IPS-15b (cell line): ENCODE measurements around the gene FXYD1.

Experiments
- H3K27me3 ChIP-seq: one replicate; pipeline ENCODE4 v1.6.1; 2013; ENCODE audit warnings: low read length; ENCODE audit not compliant: control insufficient read depth, insufficient read depth
- H3K36me3 ChIP-seq: one replicate; pipeline ENCODE4 v1.6.1; 2013; ENCODE audit warnings: low read length; ENCODE audit not compliant: control insufficient read depth, insufficient read depth
- H3K4me1 ChIP-seq: one replicate; pipeline ENCODE4 v1.6.1; 2013; ENCODE audit warnings: mild to moderate bottlenecking, low read length; ENCODE audit not compliant: control insufficient read depth, insufficient read depth
- H3K4me3 ChIP-seq: one replicate; pipeline ENCODE4 v1.5.1; 2013; ENCODE audit warnings: low read depth, low read length
- H3K9ac ChIP-seq: one replicate; pipeline ENCODE4 v1.6.1; 2013; ENCODE audit warnings: low read depth, mild to moderate bottlenecking, low read length
- H3K9me3 ChIP-seq: one replicate; pipeline ENCODE4 v1.6.1; 2013; ENCODE audit warnings: mild to moderate bottlenecking, low read length; ENCODE audit not compliant: control insufficient read depth, insufficient read depth

The FXYD1 gene

DNA sequence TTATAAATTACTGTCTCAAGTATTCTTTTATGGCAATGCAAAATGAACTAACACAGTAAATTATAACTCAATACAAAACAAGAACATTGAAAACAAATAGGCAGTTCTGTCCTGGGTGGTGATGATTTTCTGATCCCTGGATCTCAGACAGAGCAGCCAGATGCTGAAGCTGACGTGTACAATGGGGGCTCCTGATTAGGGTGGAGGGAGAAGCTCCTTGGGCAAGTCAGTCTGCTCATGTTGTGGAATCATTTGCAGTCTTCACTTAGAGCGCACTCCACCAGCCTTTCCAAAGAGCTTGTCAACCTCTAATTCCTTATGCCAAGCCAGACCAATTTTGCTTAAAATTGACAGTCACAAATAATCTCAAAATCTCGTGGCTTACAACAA, 37.6 kb downstream of the FXYD1 start:
- Histone ChIP-seq H3K36me3 (no peaks in the 10 kb centered on the region), H3K9ac (no peak overlapping the region), H3K4me1 (peaks cover 5% of the 10 kb centered on the region), H3K27me3 (no peaks in the 10 kb centered on the region), H3K4me3 (no peak overlapping the region), H3K9me3 (no peaks in the 10 kb centered on the region)

DNA sequence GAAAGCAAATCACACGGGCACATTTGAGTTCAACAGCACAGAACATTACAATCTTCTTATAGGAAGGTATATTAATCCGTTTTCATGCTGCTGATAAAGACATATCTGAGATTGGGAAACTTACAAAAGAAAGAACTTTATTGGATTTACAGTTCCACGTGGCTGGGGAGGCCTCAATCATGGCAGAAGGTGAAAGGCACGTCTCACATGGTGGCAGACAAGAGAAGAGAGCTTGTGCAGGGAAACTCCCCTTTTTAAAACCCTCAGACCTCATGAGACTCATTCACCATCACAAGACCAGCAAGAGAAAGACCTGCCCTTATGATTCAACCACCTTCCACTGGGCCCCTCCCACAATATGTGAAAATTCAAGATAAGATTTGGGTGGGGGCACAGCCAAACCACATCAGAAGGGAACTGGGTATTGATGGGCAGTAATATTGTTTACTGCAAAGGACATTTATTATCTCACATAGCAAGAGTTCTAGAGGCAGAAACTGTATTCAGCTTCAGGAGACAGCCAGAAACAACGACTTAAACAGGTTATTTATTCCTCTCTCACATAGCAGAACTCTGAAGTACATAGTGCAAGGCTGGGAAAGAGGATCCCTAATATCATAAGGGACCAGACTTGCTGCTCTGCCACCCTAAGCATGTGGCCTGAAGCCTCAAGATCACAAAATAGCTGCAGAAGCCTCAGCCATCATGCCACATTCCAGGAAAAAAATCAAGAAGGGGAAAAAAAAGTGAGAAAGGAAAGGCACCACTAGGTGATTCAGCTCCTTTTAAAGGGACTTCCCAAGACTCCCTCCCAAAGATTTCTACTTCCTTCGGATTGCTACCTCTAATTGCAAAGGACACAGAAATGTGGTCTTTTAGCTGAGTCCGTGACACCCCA, 39.0 kb downstream of the FXYD1 start:
- H3K4me3 ChIP-seq, result no peak overlapping the region
- no peaks in the 10 kb centered on the region for H3K9me3 ChIP-seq
- no peak overlapping the region for H3K9ac ChIP-seq
- H3K36me3 ChIP-seq, result no peaks in the 10 kb centered on the region
- peaks cover 5% of the 10 kb centered on the region for H3K4me1 ChIP-seq
- H3K27me3 ChIP-seq, result no peaks in the 10 kb centered on the region

DNA sequence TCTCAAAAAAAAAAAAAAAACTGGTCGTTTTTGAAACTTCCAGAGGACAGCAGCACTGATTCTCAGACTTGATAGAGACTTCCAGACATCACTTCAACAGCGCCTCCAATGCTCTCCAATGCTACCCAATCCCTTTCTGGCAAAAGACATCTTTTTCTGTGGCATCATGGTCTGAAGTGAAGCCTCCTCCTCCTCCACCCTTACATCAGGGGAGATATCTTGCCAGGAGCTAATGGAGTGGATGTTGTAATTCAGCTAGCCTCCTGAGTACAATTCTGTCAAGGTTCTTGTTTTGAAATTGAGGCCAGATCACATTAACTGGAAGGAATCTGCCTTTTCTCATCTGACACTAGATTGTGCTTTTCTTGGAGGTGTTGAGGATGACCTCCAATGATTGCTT, 40.1 kb downstream of the FXYD1 start:
- no peak overlapping the region for H3K4me3 ChIP-seq
- H3K4me1 ChIP-seq, result peaks cover 5% of the 10 kb centered on the region
- H3K9ac ChIP-seq, result no peak overlapping the region
- no peaks in the 10 kb centered on the region for H3K9me3 ChIP-seq
- no peaks in the 10 kb centered on the region for H3K36me3 ChIP-seq
- H3K27me3 ChIP-seq, result no peaks in the 10 kb centered on the region

DNA sequence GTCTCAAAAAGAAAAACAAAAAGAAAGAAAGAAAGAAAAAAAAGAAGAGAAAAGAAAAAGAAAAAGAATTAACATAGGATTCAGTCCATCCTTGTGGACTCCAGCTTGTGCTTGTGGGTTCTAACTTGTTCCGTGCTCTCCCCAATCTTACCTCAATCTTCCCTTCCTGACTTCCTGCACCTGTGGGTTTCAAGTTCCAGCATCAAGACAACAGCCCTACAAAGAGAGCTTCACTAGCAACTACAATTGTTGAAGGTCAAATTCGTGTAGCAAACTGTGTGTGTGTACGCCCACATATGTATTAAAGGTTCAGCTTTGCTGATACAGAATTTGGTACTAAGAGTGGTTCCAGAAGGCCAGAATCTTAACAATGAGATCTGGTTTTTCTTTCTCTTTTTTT, 41.2 kb downstream of the FXYD1 start:
- Histone ChIP-seq H3K4me1 (peaks cover 5% of the 10 kb centered on the region), H3K27me3 (no peaks in the 10 kb centered on the region), H3K9me3 (no peaks in the 10 kb centered on the region), H3K36me3 (no peaks in the 10 kb centered on the region), H3K4me3 (no peak overlapping the region), H3K9ac (no peak overlapping the region)

DNA sequence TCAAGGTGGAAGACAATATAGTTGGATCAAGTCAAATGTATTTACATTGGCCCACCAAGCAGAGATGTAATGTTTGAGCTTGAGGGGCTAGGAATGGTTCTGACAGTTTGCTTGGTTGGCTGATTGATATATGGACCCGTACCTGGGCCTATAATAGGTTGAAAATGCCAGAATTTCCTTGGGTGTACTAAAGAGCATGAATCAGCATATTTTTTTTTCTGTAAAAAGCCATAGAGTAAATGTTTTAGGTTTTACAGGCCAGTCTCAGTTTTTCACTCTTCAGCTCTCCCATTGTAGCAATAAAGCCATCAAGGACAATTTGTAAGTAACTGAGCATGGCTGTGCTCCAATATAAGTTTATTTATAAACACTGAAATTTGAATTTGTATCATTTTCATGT, 42.8 kb downstream of the FXYD1 start:
- no peaks in the 10 kb centered on the region for H3K36me3 ChIP-seq
- no peak overlapping the region for H3K4me3 ChIP-seq
- H3K4me1 ChIP-seq, result no peaks in the 10 kb centered on the region
- H3K9me3 ChIP-seq, result no peaks in the 10 kb centered on the region
- H3K9ac ChIP-seq, result no peak overlapping the region
- H3K27me3 ChIP-seq, result no peaks in the 10 kb centered on the region

DNA sequence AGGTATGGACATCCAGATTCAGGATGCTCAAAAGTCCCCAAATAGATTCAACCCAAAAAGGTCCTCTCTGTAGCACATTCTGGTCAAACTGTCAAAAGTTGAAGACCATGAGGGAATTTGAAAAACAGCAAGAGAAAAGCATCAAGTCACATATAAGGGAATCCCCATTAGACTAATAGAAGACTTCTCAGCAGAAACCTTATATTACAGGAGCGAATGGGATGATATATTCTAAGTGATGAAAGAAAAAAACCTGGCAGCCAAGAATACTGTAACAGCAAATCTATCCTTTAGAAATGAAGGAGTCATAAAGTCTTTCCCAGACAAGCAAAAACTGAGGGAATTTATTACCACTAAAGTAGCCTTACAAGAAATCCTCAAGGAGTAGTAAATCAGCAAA, 45.6 kb downstream of the FXYD1 start:
- Histone ChIP-seq H3K36me3 (no peaks in the 10 kb centered on the region), H3K4me1 (no peaks in the 10 kb centered on the region), H3K9me3 (no peaks in the 10 kb centered on the region)

DNA sequence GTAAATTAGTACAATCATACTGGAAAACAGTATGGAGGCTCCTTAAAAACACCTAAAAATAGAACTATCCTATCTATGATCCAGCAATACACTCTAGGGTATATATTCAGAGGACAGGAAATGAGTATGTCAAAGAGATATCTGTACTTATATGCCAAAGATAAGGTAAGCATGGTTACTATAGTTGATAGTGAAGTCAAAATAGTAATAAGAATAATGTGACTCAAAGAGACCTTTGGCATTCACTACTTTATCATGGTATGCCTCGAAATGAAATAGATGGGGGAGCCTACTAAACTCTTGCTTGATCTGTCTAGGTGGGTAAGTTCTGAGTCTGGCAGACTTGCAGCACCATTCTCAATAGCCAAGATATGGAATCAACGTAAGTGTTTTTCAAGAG, 46.3 kb downstream of the FXYD1 start:
- Histone ChIP-seq H3K36me3 (no peaks in the 10 kb centered on the region), H3K9me3 (no peaks in the 10 kb centered on the region), H3K4me3 (no peak overlapping the region), H3K9ac (no peak overlapping the region), H3K4me1 (no peaks in the 10 kb centered on the region), H3K27me3 (no peaks in the 10 kb centered on the region)

More for the DNA sequence above, 45.6 kb downstream of the FXYD1 start:
- Histone ChIP-seq H3K9ac (no peak overlapping the region), H3K27me3 (no peaks in the 10 kb centered on the region), H3K4me3 (no peak overlapping the region)
